ENCODE results near the gene P4HA2. TPM values are rescaled to one million over a fixed set of nuclear protein-coding genes. Genes with fewer than 3 reads are reported as not detected.

The P4HA2 gene
- total and polyA plus RNA-seq, 2 experiments from 2014 or later: 5.9 to 8.0 TPM

- H3K27me3 Mint-ChIP-seq (ENCODE audit: insufficient read depth, low read depth, poor library complexity): peaks cover 19% of the 10 kb centered on the region
- H3K4me3 ChIP-seq: no peak overlapping the region
- H3K36me3 Mint-ChIP-seq (ENCODE audit: low read depth): no peaks in the 10 kb centered on the region
- peaks cover 2% of the 10 kb centered on the region; the same call in 1 of the 3 replicates for H3K4me1 Mint-ChIP-seq
- no peak overlapping the region for H3K4me3 Mint-ChIP-seq
- DNase-seq (ENCODE audit: low spot score): no peak
- H3K79me2 ChIP-seq (replicated peaks; ENCODE audit: insufficient read depth): no peaks in the 10 kb centered on the region
- peaks cover 8% of the 10 kb centered on the region; the same call in 1 of the 2 replicates for H3K27me3 ChIP-seq (ENCODE audit: insufficient read depth)
- TF ChIP-seq ZNF462 (CRISPR knock-in tag; IDR thresholded peaks at IDR 0.05): no peak
- H3K4me1 ChIP-seq (ENCODE audit: insufficient read depth): no peaks in the 10 kb centered on the region
- H3F3A ChIP-seq (replicated peaks; ENCODE audit: low read depth): 0 out of 2 replicates have a peak, but pooled peaks cover 3% of the 10 kb centered on the region
- no peaks in the 10 kb centered on the region for H3K9me2 ChIP-seq (ENCODE audit: insufficient read depth)
- no peak overlapping the region for H3K4me2 ChIP-seq
- H3K9me3 Mint-ChIP-seq: no peaks in the 10 kb centered on the region
- no peak overlapping the region for H3K27ac ChIP-seq (ENCODE audit: low read depth)
- no peaks in the 10 kb centered on the region for H3K36me3 ChIP-seq (ENCODE audit: insufficient read depth)
- no peak overlapping the region for H2AFZ ChIP-seq
- no peak for ATAC-seq
- no peaks in the 10 kb centered on the region for H4K20me1 ChIP-seq (replicated peaks; ENCODE audit: insufficient read depth)
- H3K27ac Mint-ChIP-seq: no peak overlapping the region
Observed at GRCh38 chr5:132232465-132232864, 4.8 kb upstream of the P4HA2 start.

- Histone ChIP-seq H3K4me1 (ENCODE audit: insufficient read depth) (no peaks in the 10 kb centered on the region), H3K4me2 (no peak overlapping the region), H3K27ac (ENCODE audit: low read depth) (no peak overlapping the region), H3K36me3 (ENCODE audit: insufficient read depth) (no peaks in the 10 kb centered on the region), H3K4me3 (no peak overlapping the region), H3K27me3 (ENCODE audit: insufficient read depth) (peaks cover 24% of the 10 kb centered on the region), H3K9me2 (ENCODE audit: insufficient read depth) (no peaks in the 10 kb centered on the region), H3F3A (replicated peaks; ENCODE audit: low read depth) (0 out of 2 replicates have a peak, but pooled peaks cover 3% of the 10 kb centered on the region), H3K79me2 (replicated peaks; ENCODE audit: insufficient read depth) (no peaks in the 10 kb centered on the region), H4K20me1 (replicated peaks; ENCODE audit: insufficient read depth) (no peaks in the 10 kb centered on the region), H2AFZ (no peak overlapping the region)
- H3K27me3 Mint-ChIP-seq (ENCODE audit: insufficient read depth, low read depth, poor library complexity): peaks cover 29% of the 10 kb centered on the region
- DNase-seq (ENCODE audit: low spot score) (no peak), ATAC-seq (no peak)
- no peaks in the 10 kb centered on the region for H3K36me3 Mint-ChIP-seq (ENCODE audit: low read depth)
- H3K4me1 Mint-ChIP-seq: peaks cover 6% of the 10 kb centered on the region; the same call in 2 of the 3 replicates
- H3K27ac Mint-ChIP-seq: no peak overlapping the region
- H3K9me3 Mint-ChIP-seq: no peaks in the 10 kb centered on the region
- H3K4me3 Mint-ChIP-seq: no peak overlapping the region
- TF ChIP-seq ZNF114 (CRISPR knock-in tag; IDR thresholded peaks at IDR 0.05) (no peak), ZNF331 (CRISPR knock-in tag; IDR thresholded peaks at IDR 0.05; ENCODE audit: low read depth) (no peak), CREB1 (CRISPR knock-in tag; IDR thresholded peaks at IDR 0.05; ENCODE audit: low read depth) (no peak), STAT1 (IDR thresholded peaks at IDR 0.05; ENCODE audit: unreplicated experiment) (no peak), ZNF462 (CRISPR knock-in tag; IDR thresholded peaks at IDR 0.05) (no peak)
Observed at GRCh38 chr5:132230871-132231270, 3.2 kb upstream of the P4HA2 start.

Measured in GM23338 (cell line).